Astrocyte of the cerebellum (primary cell): ENCODE results near the gene GOLGA6C.
"Not testable (repeated sequence)": the region's sequence is repeated elsewhere in the genome, so short reads cannot be mapped to it uniquely, and the experiment has no call there.

Source experiments
- DNase-seq: peaks from one replicate; pipeline ENCODE4 v3.0.0-alpha.2; 2011; ENCODE audit warnings: low read depth
- H3K4me3 ChIP-seq: 2 replicates; pipeline ENCODE4 v1.5.1; 2011; ENCODE audit warnings: mild to moderate bottlenecking, low read depth, low read length, moderate library complexity
- in situ Hi-C: cut with HindIII; loops from 2 replicates; pipeline ENCODE4 v1.10.0; 2017; ENCODE audit warnings: low sequenced_read_pairs
- TF ChIP-seq, protein P1 (sequence below): IDR thresholded peaks from 2 replicates; pipeline ENCODE4 v1.5.1; 2012; ENCODE audit warnings: low read length, low read depth, moderate library complexity, mild to moderate bottlenecking; ENCODE audit errors: missing control alignments

GOLGA6C gene

DNA sequence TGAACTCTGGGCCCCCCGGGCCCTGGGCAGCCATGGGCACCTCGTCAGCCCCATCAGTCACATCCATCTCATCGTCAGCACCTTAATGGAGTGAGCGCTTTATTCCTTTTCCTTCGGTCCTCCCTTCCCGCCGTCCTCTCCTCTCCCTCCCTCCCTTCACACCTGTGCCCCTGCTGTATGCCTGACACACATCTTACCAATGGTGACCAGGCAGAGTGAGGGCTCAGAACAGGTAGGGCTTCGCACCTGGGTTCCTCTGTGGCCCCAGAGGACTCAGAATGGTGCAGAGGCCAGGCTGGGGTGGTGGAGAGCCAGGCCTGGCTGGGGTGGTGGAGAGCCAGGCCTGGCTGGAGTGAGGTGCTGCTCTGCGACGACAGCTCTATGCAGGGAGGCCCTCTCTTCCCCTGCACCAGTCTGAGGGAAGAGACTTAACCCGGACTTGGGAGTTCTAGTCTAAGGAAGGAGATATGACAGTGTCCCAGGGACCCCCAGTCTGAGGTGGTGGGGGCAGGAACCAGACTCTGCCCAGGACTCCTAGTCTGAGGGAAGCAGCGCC is 44.8 kb upstream of the GOLGA6C start:
- in situ Hi-C loops, result no loop called here
- H3K4me3 ChIP-seq, result no peak overlapping the region
- TF ChIP-seq, protein P1, sequence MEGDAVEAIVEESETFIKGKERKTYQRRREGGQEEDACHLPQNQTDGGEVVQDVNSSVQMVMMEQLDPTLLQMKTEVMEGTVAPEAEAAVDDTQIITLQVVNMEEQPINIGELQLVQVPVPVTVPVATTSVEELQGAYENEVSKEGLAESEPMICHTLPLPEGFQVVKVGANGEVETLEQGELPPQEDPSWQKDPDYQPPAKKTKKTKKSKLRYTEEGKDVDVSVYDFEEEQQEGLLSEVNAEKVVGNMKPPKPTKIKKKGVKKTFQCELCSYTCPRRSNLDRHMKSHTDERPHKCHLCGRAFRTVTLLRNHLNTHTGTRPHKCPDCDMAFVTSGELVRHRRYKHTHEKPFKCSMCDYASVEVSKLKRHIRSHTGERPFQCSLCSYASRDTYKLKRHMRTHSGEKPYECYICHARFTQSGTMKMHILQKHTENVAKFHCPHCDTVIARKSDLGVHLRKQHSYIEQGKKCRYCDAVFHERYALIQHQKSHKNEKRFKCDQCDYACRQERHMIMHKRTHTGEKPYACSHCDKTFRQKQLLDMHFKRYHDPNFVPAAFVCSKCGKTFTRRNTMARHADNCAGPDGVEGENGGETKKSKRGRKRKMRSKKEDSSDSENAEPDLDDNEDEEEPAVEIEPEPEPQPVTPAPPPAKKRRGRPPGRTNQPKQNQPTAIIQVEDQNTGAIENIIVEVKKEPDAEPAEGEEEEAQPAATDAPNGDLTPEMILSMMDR, result no peak
- no peak for DNase-seq

DNA sequence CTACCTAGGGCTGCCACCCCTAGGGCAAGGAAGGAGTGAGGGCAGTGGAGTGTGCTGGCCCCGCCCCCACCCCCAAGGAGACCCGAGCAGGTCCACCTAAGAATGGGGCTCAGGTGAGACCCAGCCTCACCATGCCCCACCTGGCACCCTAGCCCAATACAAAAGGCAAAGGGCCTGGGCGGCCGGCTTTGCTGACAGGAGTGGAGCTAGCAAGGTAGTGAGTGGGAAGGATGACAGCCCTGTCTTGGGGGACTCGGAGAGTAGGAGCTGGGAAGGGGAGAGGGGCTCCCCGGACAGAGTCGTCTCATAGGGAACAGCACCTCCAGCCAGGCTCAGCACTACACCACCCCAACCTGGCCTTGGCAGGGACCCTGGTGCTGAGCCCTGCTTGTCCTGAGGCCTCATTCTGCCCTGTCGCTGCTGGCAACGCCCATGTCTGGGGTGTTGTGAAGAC is 44.3 kb upstream of the GOLGA6C start:
- DNase-seq, result no peak
- H3K4me3 ChIP-seq, result no peak overlapping the region
- in situ Hi-C loops, result no loop called here
- TF ChIP-seq, protein P1, result no peak

DNA sequence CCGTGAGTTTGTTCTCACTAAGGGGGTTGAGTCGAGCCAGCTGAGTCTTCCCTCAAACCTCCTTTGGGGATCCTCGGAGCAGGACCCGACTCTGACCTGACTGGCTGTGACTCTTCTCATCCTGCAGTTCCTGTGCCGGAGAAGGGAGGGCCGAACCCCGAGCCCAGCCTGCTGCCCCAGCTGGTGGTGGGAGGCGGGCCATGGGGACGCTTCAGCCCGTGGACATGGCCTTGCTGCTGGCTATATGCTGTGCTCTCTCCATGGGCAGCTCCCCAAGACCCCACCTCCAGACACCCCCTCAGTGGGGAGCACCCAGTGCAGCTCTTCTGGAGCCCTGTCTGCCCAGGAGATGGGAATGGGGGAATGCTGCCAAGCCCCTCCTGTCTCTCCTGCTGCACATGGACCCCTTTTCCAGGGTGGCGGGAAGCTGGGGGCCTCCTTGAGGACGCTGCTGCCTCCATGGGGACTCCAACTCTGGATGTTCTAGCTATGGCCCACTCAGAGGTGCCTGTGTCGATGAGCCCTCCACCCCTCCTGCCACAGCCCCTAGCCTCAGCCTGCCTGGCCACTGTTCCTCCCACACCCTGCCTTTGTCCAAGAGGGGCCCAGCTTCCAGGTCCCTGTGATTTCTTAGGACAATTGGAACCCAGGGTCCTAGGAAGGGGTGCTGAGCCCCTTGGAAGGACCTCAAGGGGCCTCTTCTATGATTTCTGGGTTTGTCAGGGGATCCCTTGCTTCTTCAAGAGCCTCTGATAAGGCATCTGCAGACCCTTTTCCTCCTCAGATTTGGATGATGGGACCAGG is 43.6 kb upstream of the GOLGA6C start:
- no peak for DNase-seq
- in situ Hi-C loops, result no loop called here
- H3K4me3 ChIP-seq, result no peak overlapping the region
- TF ChIP-seq, protein P1, result no peak

DNA sequence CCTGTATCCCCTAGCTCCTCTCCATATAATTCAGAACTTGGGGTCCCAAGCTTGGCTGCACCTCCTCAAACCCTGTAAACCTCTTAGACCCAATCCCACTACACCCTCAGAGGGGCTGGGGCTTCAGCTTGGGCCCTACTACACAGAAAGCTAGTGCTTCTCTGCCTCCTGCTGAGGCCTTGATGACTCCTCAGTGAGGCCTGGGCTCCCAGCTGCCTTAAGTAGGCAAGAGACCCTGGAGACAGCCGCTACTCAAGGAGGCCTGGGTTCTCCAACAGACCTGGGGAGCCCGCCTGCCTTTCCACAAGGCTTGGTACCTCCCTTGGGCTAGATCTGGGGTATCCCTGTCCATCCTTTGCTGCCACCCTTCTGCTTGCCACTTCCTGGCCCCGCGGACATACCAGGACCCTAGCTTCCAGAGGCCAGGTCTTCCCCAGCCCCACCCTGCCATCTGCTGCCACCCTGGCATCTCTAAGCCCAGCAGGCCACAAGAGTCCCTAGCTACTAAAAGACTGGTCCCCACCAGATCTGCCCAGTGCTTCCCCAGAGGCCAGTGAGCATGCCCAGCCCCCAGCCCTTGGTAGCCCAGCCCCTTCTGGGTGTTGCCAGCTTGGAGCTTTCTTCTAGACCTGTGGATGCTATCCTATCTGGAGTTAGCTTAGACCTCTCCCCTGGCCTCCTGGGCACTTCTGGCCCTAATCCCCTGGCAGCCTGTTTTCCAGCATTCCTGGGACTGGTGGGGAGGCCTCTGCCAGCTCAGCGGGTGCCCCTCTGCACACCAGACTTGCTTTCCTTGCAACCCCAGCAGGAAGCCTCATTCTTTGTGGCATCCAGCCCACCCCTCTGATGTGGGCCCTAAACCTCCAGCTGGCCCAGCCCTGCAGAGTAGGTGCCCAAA is 42.8 kb upstream of the GOLGA6C start:
- H3K4me3 ChIP-seq, result no peak overlapping the region
- TF ChIP-seq, protein P1, result no peak
- no peak for DNase-seq
- in situ Hi-C loops, result no loop called here

DNA sequence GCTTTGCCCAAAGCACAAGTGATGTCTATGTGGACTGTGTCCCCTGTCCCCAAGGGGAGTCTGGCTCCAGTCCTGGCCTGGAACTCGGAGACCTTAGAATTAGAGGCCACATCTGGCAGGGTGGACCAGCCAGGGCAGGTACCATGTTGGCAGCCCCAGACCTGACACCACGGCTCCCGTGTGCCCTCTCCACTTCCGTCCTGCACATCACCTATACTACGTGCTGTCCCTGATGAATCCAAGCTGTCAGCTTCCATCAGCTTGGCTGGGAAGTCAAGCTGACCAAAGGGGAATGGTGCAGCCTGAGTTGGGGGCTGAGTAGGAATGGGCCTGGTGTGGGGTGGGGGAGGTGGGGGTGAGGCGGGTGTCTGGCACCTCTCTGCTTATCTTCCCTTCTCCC is 41.1 kb upstream of the GOLGA6C start:
- no peak overlapping the region for H3K4me3 ChIP-seq
- in situ Hi-C loops, result no loop called here
- TF ChIP-seq, protein P1, result no peak
- no peak for DNase-seq

DNA sequence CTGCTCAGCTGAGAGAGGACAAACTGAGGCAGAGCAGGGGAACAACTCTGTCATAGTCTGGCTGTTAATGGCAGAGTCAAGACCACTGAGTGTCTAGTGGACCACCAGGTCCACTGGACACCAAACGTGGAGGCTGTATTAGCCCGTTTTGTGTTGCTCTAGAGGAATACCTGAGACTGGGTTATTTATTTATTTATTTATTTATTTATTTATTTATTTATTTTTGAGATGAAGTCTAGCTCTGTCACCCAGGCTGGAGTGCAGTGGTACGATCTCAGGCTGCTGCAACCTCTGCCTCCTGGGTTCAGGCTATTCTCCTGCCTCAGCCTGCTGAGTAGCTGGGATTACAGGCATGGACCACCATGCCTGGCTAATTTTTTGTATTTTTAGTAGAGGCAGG is 40.6 kb upstream of the GOLGA6C start:
- in situ Hi-C loops, DNase-seq, H3K4me3 ChIP-seq: not testable (repeated sequence)

DNA sequence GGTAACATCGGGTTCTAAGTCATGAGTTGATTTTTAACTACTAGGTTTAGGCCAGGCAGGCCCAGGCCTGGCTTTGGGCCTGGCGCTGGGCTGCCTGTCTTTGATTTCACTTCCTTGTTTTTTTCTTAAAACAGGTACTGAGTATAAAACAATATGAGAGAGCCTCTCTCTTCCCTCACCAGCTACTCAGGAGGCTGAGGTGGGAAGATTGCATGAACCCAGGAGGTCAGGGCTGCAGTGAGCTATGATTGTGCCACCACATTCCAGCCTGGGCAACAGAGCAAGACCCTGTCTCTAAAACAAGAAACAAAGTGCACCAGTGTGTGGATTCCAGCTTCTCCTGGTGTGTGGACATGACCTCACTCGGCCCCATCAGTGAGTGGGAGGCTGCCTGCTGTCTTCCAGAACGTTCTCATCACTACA is 38.6 kb upstream of the GOLGA6C start:
- H3K4me3 ChIP-seq, in situ Hi-C loops, DNase-seq: not testable (repeated sequence)
